ENCODE measurements around the gene VSIR.

The VSIR gene

DNA sequence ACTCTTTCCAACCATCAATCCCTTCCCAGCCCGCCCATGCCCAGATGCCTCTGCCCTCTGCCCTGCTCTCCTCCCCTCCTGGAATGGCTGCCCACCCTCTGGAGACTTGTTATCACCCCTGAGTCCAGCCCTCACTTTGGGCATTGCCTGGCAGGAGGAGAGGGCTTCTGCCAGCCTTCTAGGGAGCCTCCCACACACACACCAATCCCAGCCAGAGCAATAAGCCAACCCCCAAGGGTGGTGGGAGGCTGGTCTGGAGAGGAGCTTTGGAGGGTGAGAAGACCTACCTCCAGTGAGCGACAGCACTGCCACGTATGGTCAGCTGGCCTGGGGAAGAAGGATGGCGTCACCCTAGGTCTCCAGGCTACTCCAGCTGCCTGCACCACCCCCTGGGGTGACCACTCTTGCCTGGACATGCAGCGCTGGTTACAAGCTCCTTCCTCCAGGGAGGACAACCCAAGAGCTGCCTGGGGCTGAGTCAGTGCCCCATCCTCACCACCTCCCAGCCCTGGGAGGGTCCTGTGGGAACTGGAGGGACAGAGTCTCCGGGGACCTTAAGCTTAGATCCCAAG, 62.2 kb downstream of the VSIR start:
- no peak for FAIRE-seq

DNA sequence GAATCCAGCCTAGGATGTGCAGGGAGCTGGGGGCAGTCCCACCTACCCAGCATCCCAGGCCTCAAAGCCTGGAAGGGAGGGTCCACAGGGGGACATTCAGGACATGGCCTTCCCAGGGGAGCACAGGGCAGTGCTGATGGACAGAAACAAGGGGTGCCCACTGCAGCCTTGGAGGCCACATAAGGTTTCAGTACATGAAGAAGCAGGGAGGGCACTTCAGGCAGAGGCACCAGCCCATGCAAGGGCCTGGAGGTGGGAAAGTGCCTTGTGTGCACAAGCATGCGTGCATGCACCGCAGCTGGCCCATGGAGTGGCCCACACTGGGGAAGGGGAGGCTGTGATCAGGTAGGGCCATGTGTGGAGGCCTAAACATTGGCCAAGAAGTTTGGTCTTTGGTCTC, 62.8 kb downstream of the VSIR start:
- FAIRE-seq = no peak

DNA sequence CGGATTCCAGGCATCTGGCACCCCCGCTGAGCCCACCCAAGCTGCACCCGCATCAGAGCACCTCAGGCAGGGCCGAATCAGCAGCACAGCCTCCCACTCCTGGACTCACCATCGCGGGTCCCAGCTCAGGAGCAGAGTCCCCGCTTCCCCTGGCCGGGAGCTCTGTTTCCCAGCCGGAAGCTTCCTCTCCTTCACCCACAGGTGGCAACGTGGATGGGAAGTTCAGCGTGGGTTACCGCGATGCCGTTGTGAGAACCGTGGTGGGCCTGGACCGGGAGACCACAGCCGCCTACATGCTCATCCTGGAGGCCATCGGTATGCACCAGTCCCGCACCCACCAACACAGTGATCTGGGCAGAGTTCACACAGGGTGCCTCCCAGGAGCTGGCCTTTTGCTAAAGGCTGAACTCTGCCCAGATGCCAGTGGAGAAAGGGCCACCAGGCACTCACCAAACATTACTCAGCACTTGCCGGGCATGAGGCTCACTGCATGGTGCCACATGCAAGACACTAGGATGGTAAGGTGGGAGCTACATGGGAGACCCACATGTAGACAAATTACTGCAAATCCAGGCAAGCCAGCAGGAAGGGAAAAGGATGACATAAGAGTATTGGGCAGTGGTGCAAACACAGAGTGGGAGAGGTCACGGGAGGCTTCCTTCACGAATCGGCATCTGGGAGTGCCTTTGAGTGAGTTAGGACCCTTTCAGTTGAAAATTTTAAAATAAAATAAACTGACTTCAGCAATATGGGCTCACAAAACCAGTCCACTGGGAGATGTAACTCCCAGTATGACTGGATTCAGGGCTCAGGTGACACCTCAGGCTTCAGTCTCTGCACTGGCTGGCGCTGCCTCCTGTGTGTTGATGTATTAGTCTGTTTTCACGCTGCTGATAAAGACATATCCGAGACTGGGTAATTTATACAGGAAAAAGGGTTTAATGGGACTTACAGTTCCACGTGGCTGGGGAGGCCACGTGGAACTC, 64.1 kb downstream of the VSIR start:
- no peak for FAIRE-seq

DNA sequence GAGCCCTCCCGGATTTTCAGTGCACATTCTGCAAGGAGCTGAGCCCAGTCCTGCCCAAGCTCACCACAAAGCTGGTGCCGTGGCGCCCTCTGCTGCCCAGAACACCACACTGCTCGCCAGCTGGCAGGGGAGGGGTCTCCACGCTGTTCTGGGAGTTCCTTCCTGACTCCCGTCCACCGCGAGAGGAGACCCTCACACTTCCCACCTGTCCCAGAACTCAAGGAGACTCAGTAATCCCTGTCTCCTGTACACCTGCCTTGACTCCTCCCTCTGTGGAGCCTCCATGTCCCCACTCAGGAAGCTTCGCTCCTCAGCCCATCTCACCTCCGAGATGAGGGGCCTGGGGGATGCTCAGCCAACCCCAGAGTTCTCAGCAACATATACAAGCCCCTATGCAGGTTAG, 65.0 kb downstream of the VSIR start:
- FAIRE-seq = no peak

DNA sequence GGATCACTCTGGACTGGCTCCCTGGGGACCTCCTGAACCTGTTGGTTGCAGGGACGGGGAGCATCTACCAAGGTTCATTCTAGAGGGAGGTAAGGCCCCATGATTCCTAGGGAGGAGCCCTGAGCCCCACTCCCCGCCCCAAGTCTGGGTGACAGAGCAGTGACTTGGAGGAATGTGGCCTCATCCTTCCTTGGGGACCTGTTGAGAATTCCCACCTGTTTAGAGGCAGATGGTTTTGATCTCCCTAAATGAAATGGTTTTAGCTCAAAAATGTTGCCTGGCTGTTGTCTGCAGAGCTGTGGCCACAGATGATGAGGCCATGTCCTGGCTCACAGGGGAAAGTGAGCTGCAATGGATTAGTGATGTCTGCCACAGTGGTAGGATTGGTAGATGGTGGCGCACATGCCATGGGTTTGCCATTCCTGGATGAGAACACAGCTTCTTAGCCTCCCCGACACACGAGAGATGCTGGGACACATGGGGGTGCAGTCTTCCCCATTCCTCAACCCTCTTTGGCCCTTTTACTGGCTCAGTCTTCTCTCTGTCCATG, 66.0 kb downstream of the VSIR start:
- FAIRE-seq = no peak

DNA sequence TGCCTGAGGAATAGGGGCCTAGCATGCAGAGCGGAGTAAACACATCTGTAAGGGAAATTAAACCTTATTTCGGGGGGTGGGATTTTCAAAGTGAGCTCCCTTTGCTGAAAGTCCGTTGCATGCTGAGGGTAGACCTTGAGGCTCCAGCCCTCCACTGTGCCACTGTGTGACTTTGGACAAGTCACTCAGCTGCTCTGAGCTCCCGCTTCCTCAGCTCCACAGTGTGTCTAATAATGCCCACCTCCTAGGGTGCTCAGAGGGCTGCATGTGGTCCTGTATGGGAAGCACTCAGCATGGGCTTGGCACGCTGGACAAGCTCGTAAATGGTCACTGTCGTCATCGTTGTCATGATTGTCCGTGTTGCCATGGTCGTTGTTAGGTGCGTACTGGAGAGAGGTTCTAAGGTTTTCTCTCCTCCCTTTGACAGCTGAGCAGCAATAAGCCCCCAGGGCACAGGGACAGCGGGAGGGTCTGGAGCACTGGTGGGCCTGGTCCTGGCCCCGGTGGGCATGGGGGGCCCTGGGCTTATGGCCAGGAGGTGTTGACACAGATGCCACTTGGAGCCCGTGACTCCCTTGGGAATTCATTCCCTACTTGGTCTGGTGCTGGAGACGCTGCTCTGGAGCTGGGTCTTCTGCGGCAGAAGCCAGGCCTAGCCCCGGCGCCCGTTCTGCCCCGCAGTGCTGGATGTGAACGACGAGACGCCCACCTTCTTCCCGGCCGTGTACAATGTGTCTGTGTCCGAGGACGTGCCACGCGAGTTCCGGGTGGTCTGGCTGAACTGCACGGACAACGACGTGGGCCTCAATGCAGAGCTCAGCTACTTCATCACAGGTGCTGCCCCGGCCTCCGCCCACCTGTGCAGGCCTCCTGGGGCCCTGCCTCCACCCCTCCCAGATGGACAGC, 66.9 kb downstream of the VSIR start:
- no peak for FAIRE-seq

DNA sequence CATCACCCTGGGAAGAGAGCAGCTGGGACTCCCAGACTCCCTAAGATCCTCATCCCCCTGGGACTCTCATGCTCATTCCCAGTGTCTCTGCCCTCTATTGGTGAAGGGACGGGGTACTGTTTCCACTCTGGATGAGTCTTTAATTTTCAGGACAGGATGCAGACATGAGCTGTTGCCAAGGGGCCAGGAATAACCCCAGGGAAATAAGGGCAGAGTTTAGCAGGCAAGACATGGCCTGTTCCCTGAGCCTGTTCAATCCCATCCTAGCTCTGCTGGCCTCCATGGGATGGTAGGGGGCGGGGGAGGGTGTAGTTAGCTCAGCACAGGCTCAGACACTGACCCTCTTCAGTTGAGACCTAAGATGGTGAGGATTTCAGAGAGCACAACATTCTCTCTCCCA, 67.7 kb downstream of the VSIR start:
- FAIRE-seq = no peak

DNA sequence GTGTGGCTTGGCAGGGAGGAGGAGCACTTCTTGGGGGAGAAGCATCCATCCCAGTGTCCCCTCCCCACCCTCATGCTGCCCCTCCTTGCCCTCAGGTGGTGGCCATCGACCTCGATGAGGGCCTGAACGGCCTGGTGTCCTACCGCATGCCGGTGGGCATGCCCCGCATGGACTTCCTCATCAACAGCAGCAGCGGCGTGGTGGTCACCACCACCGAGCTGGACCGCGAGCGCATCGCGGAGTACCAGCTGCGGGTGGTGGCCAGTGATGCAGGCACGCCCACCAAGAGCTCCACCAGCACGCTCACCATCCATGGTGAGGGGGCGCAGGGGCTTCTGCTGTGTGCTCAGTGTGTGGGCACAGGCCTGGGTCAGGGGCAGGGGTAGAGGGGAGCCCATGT, 68.5 kb downstream of the VSIR start:
- FAIRE-seq = no peak

DNA sequence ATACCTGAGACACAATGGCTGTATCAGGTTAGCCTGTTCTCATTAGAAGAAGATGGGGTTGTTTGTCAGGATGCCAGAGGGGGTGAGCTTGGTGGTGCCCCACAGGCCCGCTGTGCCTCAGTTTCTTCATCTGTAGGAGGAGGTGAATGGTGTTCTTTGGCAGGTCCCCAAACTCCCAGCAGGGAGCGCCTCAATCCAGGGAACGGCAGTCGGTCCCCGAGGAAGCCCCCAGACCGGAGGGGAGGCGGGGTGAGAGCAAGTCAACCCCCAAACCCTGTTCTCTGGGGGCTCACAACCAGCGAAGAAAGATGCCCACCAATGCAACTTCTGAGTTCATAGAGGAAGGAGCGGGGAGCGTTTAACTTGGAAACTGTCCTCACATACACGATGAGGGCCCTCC, 69.7 kb downstream of the VSIR start:
- no peak for FAIRE-seq

DNA sequence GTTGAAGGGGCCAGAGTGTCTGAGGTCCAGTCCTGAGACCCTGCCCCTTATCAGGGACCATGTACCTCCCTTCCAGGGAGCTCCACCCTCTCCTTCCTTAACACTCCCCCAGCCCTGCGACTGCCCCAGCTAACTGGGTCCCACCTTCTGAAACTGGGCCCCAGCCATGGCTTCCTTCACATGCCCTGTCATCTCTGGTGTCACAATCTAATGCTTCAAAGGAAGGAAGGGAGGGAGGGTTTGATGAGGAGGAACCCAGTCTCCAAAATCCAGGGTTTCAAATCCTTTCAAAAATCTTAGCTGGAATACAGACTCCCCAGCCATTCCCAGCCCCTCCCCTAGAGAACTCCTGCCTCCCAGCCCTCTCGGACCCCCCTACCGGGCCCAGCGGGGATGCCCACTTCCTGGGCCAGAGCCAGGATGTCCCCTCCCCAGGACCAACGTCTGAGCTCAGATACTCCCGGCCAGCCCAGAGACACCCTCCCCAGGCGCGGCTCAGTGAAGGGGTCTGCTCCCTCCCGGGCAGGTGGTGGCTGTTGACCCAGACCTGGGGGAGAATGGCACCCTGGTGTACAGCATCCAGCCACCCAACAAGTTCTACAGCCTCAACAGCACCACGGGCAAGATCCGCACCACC, 71.7 kb downstream of the VSIR start:
- FAIRE-seq = no peak

DNA sequence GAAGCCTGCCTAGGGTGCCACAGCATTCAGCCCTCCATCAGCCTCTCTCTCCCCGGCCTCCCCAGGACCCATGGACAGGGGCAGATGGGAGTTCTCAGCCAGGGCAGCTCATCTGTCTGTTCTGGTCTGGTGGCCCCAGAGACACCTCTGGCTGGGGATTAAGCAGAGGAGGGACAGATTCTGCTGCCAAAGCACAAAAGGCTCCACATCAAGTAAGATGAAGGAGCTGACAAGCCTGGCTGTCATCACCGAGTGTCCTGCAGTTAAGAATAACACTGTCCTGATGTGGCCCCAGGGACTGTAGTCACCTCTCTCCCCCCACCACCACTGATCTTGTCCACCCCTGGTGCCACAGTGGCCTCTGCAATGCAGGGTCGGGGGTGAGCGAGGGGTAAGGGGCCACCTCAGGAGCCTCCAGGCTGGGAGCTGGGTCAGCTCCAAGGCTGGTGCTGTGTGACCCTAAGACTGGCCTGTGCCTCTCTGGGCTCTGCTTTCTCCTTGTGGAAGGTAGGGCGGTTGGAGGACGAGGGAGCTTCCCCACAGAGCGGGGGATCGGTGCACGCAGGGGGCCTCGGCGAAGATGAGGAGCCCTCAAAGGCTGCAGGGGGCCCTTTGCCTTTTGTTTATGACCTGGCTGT, 72.5 kb downstream of the VSIR start:
- FAIRE-seq = no peak

DNA sequence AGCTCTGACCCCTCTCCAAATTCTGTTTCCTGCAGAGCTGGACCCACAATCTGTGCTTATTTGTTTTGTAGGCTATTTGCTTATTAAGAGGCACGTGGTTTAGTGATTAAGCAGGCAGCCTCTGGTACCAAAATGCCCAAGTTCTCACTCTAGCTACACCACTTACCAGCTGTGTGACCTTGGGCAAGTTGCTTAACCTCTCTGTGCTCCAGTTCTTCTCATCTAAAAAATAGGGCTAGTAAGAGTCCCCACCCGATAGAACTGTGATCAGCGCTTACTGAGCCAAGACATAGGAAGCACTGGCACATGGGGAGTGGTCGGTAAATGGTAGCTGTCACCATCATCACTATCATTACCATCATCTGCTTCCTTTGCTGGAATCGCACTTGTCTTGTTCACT, 74.6 kb downstream of the VSIR start:
- no peak for FAIRE-seq

DNA sequence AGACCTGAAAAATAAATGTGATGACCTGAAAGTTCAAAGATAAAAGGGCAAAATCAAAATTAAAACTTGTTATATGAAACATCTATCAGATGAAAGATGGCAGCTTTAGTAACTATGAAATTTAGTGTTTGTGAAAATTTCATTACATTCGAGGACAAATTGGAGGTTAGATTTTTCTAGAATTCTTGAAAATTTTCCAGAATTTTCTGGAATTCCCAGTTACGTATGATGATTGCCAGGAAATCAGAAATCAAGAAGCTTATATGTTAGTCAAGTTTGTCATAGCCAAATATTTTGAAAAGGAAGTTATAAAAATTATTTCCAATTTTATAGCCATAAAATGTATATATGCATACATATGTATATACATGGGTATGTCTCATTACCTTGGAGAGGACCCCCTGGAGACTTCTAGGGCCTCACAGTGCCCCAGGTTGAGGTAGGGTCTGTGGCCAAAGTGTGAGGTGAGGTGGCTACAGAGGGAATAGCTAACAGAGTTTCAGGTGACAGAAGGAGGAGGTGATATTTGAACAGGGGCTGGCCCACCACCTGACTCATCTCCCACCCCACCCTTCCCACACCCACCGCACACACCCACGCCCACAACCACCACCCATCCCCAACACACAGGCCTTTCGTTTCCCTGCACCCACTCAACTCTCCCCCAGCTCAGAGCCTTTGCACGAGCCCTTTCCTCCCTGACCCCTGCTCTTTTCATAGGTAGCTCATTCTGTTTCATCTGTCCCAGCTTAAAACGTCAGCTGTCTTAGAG, 75.2 kb downstream of the VSIR start:
- no peak for FAIRE-seq

Data from TTC549 (cell line).